Measurements from ENCODE around the gene TSPAN5. TPM values are rescaled to one million over a fixed set of nuclear protein-coding genes. Genes with fewer than 3 reads are reported as not detected.

TSPAN5 gene
- total RNA-seq, 1 donor from 2014 or later = 61.4 TPM

DNA sequence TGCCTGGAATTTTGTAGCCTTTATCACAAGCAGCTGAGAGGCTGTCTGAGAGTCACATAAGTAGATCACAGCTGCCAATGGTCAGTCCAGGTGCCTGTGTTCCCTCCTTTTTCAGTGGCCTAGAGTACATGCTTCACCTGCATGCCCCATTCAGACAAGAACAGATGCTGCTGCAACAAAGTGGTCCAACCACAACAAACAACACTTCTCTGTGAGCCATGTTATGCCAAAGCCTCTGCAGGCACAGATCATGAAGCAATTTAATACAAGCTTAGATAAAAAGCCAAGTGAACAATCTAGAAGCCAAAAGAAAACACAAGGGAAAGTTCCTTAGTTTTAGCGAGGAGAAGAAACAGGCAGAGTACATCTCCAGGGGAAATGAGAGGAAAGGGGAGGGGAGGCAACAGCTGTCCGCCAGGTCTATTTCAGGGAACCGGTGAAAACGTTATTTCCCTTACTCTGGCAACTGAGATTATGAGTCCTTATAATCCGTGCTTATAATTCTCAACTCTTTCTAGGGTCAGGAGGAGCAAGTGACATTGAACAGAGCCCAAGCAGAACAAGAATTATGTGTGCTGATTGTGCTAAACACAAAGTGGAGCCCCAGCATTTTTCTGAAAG, 92.6 kb downstream of the TSPAN5 start:
- Histone ChIP-seq H3K36me3 (ENCODE audit: insufficient read depth, low read length) (no peaks in the 10 kb centered on the region), H2AFZ (ENCODE audit: low read depth, low read length) (no peak overlapping the region), H4K20me1 (ENCODE audit: insufficient read depth, low read length) (peaks cover 75% of the 10 kb centered on the region), H3K9ac (ENCODE audit: low read length) (no peak overlapping the region), H3K79me2 (ENCODE audit: insufficient read depth, low read length) (peaks cover 98% of the 10 kb centered on the region), H3K27ac (ENCODE audit: low read depth, low read length) (no peak overlapping the region), H3K27me3 (ENCODE audit: insufficient read depth, low read length) (no peaks in the 10 kb centered on the region), H3K4me3 (ENCODE audit: insufficient read depth, low read depth, low read length) (no peak overlapping the region), H3K9me3 (ENCODE audit: insufficient read depth, low read depth, low read length) (no peaks in the 10 kb centered on the region), H3K4me1 (ENCODE audit: insufficient read depth, low read length) (peaks cover 12% of the 10 kb centered on the region), H3K4me2 (ENCODE audit: low read length) (no peak overlapping the region)
- Mint-ChIP-seq H3K4me1 (ENCODE audit: low read depth, unreplicated experiment) (peaks cover 34% of the 10 kb centered on the region), H3K9me3 (ENCODE audit: unreplicated experiment) (peaks cover 2% of the 10 kb centered on the region), H3K4me3 (ENCODE audit: unreplicated experiment) (no peak overlapping the region), H3K27ac (ENCODE audit: unreplicated experiment) (no peak overlapping the region), H3K27me3 (ENCODE audit: low read depth, unreplicated experiment) (no peaks in the 10 kb centered on the region), H3K36me3 (ENCODE audit: low read depth, unreplicated experiment) (peaks cover 5% of the 10 kb centered on the region)
- no peak for DNase-seq (ENCODE audit: low read depth)
- FAIRE-seq = no peak
- no peak for TF ChIP-seq EZH2 (IDR thresholded peaks at IDR 0.05; ENCODE audit: insufficient read depth, low read length)
- TF ChIP-seq, protein P1, sequence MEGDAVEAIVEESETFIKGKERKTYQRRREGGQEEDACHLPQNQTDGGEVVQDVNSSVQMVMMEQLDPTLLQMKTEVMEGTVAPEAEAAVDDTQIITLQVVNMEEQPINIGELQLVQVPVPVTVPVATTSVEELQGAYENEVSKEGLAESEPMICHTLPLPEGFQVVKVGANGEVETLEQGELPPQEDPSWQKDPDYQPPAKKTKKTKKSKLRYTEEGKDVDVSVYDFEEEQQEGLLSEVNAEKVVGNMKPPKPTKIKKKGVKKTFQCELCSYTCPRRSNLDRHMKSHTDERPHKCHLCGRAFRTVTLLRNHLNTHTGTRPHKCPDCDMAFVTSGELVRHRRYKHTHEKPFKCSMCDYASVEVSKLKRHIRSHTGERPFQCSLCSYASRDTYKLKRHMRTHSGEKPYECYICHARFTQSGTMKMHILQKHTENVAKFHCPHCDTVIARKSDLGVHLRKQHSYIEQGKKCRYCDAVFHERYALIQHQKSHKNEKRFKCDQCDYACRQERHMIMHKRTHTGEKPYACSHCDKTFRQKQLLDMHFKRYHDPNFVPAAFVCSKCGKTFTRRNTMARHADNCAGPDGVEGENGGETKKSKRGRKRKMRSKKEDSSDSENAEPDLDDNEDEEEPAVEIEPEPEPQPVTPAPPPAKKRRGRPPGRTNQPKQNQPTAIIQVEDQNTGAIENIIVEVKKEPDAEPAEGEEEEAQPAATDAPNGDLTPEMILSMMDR (IDR thresholded peaks at IDR 0.05; ENCODE audit: insufficient read depth, low read depth, low read length) = no peak

DNA sequence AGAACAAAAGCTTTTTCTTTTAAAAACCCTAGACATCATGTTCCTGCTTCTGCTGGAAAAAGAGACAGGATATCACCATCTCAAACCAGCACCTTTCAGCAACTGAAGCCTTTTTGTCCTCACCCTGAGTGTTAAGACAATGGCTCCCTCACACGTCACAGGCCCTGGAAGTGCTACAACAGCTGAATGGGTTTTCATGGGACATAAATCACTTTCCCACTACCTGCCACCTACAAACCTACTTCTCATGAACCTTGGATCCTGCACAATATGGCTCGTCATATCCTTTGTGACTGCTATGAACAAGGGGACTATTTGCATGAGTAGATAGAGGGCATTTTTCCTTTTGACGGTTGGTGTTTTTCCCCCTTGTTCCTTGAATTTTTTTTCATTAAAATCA, 93.6 kb downstream of the TSPAN5 start:
- FAIRE-seq = no peak
- peaks cover 98% of the 10 kb centered on the region for H3K79me2 ChIP-seq (ENCODE audit: insufficient read depth, low read length)

DNA sequence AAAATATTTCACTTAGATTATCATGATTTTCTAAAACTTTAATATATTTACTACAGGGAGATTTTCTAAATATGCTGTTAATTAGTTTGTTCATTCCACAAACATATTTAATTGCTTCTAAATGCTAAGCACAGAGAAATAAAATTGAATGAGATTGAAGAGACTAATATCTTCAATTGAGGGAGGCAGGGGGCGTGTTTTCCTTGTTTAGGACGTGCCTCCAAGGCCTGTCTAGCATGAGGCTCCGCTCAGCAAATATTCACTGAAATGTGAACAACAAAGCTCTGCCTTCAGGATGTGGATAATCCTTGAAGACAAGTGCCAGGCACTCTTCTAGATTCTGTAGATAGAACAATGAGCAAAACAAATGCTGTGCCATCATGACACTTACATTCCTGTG, 98.1 kb downstream of the TSPAN5 start:
- H2AFZ ChIP-seq (ENCODE audit: low read depth, low read length) = no peak overlapping the region
- FAIRE-seq (no peak), DNase-seq (ENCODE audit: low read depth) (no peak)
- peaks cover 55% of the 10 kb centered on the region for H4K20me1 ChIP-seq (ENCODE audit: insufficient read depth, low read length)
- no peaks in the 10 kb centered on the region for H3K36me3 ChIP-seq (ENCODE audit: insufficient read depth, low read length)
- Mint-ChIP-seq H3K27ac (ENCODE audit: unreplicated experiment) (no peak overlapping the region), H3K4me3 (ENCODE audit: unreplicated experiment) (no peak overlapping the region), H3K36me3 (ENCODE audit: low read depth, unreplicated experiment) (peaks cover 2% of the 10 kb centered on the region), H3K27me3 (ENCODE audit: low read depth, unreplicated experiment) (no peaks in the 10 kb centered on the region), H3K4me1 (ENCODE audit: low read depth, unreplicated experiment) (peaks cover 54% of the 10 kb centered on the region), H3K9me3 (ENCODE audit: unreplicated experiment) (no peaks in the 10 kb centered on the region)
- TF ChIP-seq EZH2 (IDR thresholded peaks at IDR 0.05; ENCODE audit: insufficient read depth, low read length) = no peak
- TF ChIP-seq, protein P1 (IDR thresholded peaks at IDR 0.05; ENCODE audit: insufficient read depth, low read depth, low read length) = no peak
- H3K4me3 ChIP-seq (ENCODE audit: insufficient read depth, low read depth, low read length) = no peak overlapping the region
- no peaks in the 10 kb centered on the region for H3K27me3 ChIP-seq (ENCODE audit: insufficient read depth, low read length)
- H3K79me2 ChIP-seq (ENCODE audit: insufficient read depth, low read length) = peaks cover 98% of the 10 kb centered on the region
- H3K4me1 ChIP-seq (ENCODE audit: insufficient read depth, low read length) = peaks cover 19% of the 10 kb centered on the region
- H3K9ac ChIP-seq (ENCODE audit: low read length) = no peak overlapping the region
- no peak overlapping the region for H3K4me2 ChIP-seq (ENCODE audit: low read length)
- no peak overlapping the region for H3K27ac ChIP-seq (ENCODE audit: low read depth, low read length)
- no peaks in the 10 kb centered on the region for H3K9me3 ChIP-seq (ENCODE audit: insufficient read depth, low read depth, low read length)

More for the DNA sequence above, 93.6 kb downstream of the TSPAN5 start:
- H3K4me2 ChIP-seq (ENCODE audit: low read length) = no peak overlapping the region
- H4K20me1 ChIP-seq (ENCODE audit: insufficient read depth, low read length) = peaks cover 66% of the 10 kb centered on the region
- H3K36me3 ChIP-seq (ENCODE audit: insufficient read depth, low read length) = no peaks in the 10 kb centered on the region
- H3K27me3 ChIP-seq (ENCODE audit: insufficient read depth, low read length) = no peaks in the 10 kb centered on the region
- peak overlapping the region; percentile 48 for H3K27ac Mint-ChIP-seq (ENCODE audit: unreplicated experiment)
- no peak overlapping the region for H3K27ac ChIP-seq (ENCODE audit: low read depth, low read length)
- no peak overlapping the region for H3K4me3 ChIP-seq (ENCODE audit: insufficient read depth, low read depth, low read length)
- no peaks in the 10 kb centered on the region for H3K27me3 Mint-ChIP-seq (ENCODE audit: low read depth, unreplicated experiment)
- no peaks in the 10 kb centered on the region for H3K9me3 ChIP-seq (ENCODE audit: insufficient read depth, low read depth, low read length)
- no peak overlapping the region for H3K4me3 Mint-ChIP-seq (ENCODE audit: unreplicated experiment)
- no peak for TF ChIP-seq EZH2 (IDR thresholded peaks at IDR 0.05; ENCODE audit: insufficient read depth, low read length)
- TF ChIP-seq, protein P1 (IDR thresholded peaks at IDR 0.05; ENCODE audit: insufficient read depth, low read depth, low read length) = no peak
- H2AFZ ChIP-seq (ENCODE audit: low read depth, low read length) = no peak overlapping the region
- no peaks in the 10 kb centered on the region for H3K9me3 Mint-ChIP-seq (ENCODE audit: unreplicated experiment)
- H3K9ac ChIP-seq (ENCODE audit: low read length) = no peak overlapping the region
- H3K36me3 Mint-ChIP-seq (ENCODE audit: low read depth, unreplicated experiment) = peaks cover 5% of the 10 kb centered on the region
- H3K4me1 ChIP-seq (ENCODE audit: insufficient read depth, low read length) = peaks cover 12% of the 10 kb centered on the region
- peak; percentile 70 for DNase-seq (ENCODE audit: low read depth)
- H3K4me1 Mint-ChIP-seq (ENCODE audit: low read depth, unreplicated experiment) = peaks cover 37% of the 10 kb centered on the region
